NCI-H2227 (cell line): Measurements from ENCODE around the gene ORAI2.
"Not testable (repeated sequence)": the region's sequence is repeated elsewhere in the genome, so short reads cannot be mapped to it uniquely, and the experiment has no call there.

ENCODE experiments used
- DNase-seq: peaks from one replicate; lab custom pipeline; 2025; ENCODE audit not compliant: unreplicated experiment; lab: John Stamatoyannopoulos, UW

Gene ORAI2

DNA sequence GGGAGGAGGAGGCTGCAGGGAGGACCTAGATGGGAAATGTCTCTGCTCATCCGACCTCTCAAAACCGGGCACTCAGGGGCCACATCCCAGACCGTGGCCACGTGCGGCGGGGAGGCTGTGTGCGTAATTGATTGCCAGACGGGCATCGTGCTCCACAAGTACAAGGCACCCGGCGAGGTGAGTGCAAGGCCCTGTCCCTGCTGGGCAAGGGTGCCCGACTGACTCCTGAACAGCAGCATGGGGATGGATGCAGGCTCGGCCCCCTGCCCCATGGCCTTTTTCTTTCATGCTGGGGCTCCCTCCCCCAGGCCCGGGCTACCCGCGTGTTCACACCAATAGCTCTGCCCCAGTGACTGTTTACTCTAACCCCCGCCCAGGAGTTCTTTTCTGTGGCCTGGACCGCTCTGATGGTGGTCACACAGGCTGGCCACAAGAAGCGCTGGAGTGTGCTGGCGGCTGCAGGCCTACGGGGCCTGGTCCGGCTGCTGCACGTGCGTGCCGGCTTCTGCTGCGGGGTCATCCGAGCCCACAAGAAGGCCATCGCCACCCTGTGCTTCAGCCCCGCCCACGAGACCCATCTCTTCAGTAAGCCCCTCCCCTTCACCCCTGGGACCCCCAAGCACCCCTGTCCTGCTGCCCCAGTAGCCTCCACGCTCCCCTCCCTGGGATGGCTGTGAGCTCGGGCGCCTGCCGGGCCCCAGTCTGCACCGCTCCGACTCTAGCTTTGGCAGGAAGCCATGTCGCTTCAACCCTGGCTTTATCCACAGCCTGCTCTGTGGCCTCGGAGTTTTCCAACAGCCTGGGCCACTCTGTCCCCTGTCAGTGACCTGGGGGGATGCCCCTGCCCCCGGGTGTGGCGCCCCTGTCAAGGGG, 35.3 kb downstream of the ORAI2 start:
- no peak for DNase-seq

DNA sequence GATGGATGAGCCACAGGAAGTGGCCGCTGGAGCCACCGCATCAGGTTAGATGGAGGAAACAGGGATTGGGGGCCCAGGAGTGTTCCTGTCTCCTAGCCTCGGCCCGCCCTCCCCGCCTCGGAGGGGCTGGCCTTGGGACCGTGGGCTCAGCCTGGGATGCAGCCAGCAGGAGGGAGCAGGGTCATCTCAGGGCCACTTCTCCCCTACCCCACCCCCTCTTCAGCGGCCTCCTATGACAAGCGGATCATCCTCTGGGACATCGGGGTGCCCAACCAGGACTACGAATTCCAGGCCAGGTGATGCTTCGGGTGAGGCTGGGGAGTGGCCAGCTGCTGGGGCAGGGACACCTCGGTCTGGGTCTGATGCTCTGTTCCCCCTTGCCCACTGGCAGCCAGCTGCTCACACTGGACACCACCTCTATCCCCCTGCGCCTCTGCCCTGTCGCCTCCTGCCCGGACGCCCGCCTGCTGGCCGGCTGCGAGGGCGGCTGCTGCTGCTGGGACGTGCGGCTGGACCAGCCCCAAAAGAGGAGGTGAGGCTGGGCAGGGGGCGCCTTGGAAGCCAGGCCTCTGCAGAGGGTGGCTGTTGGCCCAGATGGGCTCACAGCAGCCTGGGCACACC, 36.1 kb downstream of the ORAI2 start:
- no peak for DNase-seq

DNA sequence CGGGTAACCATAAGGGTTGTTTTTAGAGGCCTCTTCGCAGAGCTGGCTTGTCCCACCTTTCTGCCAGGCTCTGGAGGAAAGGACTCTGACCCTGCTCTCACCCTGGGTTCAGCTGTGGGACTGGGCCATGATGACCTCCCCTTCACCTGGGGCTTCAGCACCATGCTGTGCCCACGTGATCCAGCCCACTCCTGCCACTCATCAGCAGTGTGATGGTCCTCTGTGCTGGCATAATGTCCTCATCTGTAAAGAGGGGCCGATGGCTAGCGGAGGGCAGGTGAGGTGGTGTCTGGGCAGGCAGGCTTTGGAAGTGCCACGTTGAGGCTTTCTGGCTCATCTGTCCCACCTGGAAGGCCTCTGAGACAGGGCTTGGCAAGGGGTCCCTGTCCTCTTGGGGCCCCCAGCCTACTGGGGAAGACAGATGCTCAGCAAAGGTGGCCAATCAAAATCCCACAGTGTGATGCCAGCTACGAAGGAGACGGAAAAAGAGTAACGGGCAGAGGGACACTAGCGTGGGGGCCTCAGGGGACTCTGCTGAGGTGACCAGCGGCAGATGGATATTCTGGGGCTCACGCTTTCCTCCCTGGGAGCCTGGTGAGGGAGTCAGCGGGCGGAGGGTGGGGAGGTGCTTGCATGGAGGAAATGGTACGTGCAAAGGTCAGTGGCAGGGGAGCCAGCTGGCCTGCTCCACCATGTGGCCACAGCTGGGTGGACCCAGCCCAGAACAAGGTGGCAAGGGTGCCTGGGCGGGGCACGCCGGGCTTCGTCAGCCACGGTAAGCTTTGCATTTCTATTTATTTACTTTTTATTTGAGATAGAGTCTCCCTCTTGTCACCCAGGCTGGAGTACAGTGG, 36.8 kb downstream of the ORAI2 start:
- no peak for DNase-seq

DNA sequence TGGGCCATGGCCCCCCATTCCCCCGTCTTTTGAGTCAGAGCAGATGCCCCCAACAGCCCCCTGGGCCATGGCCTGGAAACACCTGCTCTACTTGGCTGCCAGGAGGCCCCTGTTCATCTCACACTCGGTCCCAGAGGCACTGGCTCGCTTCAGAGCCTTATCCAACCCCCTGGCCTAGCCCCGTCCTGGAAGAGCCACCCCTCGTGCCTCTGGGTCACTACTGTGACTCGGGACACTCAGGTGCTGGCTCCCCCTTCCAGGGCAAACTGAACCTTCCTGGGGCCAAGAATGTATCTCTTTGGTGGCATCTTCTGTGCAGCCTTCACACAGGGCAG, 38.4 kb downstream of the ORAI2 start:
- no peak for DNase-seq

DNA sequence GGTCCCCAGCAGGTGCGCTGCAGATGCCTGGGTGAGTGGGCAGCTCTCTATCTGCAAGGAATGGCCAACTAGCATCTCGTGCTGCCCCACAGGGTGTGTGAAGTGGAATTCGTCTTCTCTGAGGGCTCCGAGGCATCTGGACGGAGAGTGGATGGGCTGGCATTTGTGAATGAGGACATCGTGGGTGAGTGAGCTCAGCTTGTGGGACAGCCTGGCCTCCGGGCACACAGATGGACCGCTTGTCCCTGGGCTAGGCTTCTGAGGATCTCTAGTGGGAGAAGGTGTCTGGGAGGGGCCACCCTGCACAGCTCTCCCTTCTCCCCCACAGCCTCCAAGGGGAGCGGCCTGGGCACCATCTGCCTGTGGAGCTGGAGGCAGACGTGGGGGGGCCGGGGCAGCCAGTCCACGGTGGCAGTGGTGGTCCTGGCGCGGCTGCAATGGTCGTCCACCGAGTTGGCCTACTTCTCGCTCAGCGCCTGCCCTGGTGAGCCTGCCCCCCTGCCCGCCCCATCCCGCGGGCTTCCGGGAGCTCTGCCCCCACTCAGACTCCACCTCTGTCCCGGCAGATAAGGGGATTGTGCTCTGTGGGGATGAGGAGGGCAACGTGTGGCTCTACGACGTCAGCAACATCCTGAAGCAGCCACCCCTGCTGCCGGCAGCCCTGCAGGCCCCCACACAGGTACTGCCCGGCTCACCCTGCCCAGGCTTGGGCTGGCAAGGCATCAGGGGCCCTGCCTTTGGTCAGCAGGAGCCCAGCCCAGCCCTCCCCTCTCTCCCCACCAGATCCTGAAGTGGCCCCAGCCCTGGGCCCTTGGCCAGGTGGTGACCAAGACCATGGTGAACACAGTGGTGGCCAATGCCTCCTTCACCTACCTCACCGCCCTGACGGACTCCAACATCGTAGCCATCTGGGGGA, 39.0 kb downstream of the ORAI2 start:
- no peak for DNase-seq

DNA sequence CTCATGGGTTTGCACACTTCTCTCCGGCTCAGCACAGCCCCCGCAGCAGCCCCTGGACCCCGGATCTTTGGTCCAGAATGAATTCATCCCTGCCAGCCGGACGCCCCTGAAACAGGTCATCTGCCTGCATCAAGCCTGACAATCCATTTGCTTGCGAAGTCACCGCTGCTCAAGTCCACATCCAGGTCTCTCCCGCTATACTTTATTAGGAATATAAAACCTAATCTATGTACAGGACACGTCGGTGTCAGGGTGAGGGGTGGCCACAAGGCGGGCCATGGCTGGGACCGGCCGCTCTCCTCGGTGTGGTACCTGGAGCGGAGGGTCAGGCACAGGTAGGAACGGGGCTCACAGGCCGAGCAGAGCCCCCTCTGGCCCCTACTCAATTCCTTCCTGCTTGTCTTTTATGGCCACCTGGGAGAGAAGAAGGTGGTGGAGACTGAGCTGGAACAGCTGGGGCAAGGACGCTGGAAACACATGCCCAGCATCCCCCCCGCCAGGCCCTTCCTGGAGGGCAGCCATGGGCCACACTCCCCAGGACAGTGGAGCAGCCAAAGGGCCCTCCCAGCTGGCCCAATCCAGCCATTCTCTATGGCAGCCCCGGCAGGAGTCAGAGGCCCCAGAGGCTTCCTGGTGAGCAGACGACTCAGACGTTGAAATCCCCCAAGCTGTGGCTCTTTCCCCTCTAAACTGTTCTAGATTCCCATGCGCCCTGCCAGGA, 40.1 kb downstream of the ORAI2 start:
- DNase-seq: no peak

DNA sequence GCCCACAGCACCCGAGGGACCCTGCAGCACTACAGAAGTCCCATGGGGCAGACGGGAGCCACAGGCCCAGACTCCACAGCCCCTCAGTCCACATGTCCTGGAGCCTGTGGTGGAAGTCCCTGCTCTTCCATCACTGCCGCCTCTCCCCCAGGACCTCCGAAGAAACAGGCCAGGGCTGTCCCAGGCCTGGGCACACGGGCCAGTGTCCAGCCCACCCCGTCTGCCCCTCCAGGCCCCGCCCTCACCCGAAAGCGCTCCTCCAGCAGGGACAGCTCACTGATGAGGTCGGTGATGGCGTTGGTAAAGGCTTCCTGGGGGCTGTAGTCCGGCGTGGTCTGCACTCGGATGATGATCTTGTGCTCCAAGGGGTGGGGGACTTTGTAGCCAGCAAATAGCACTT, 40.7 kb downstream of the ORAI2 start:
- DNase-seq: not testable (repeated sequence)

DNA sequence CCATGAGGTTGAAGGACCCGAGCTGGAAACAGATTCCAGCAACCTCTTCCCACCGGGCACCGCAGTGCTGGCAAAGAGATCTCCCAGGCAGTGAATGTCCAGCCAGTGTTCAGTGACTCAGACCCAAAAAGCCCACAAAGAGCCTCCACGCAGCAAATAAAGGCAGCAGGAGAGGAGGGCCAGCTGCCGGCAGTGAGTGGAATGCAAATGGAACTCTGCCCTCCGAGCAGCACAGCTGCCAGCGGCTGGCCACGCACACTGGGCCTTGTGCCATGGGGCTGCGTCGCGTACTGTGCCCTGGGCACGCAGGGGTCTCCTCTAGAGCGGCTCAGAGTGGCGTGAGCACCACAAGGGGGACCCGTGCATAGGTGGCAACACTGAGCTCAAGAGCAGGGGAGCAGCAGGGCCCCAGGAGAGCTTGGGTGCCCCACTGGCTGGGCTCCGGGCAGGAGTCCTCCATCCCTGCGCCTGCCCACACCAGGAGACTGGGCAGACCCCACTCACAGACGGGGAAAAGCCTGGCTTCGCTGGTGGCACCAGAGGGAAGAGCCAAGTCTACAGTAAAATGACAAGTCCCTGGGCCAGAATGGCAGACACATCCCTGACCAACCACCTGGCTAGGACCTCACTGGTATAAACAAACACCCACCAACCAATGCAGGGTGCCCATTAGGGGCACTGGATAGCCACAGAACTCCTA, 41.5 kb downstream of the ORAI2 start:
- DNase-seq: not testable (repeated sequence)

DNA sequence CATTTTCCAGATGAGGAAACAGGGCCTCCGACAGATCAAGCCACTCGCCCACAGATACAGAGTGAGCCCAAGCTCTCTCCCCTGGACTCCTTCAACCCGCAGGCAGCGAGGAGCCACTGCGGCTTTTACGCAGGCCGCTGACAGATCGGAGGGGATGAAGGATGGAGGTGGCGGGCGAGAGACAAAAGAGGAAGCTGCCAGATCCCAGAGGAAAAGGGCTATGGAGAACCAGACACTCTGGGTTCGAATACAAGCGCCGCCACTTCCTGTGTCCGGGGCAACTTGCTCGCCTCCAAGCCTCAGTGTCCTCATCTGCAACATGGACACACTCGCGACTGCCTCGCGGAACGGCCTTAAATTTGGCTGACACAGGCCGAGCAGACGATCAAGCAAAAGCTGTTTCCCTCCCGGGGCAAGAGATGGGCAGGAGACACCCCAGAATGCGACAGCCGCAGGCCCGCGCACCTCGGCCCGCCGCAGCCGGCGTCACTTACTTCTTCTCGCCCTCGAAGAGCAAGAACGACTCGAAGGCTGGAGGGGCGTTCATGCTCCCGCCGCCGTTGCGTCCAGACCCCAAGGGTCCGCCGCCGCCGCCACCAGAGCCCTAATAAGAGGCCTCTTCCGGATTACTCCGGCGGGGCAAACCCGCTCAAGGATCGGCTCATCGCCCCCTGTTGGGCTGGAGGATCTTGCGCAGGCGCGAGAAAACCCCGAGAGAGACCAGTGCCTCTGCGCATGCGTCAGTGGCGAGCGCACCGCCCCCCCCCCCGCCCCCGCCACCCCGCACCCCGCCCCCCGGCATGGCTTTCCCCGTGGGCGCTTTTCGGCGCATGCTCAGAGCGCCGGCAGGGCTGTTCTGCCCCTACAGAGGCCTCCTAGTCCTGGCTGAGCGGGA, 45.2 kb downstream of the ORAI2 start, which contains the start of gene POLR2J:
TSS of gene POLR2J (minus strand) at position 609 of the 895 bp plus-strand sequence. CDS start at position 547, 62 bp downstream.
- not testable (repeated sequence) for DNase-seq

DNA sequence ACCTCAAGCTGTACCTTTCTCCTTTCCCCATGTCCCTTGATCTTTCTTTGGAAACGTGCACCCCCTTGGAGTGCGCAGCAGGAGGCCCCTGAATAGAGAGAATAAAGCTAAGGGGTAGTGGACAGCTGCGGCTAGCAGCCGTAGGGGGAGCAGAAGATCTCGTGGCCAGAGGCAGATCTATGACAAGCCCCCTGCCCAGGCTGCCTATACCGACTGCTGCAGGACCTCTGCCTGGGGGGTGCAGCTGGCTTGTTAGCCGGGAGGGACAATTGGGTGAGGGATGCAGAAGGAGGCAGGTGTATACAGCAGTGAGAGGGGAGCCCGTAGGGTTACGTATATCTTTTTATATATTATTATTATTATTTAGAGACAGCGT, 45.8 kb downstream of the ORAI2 start:
- not testable (repeated sequence) for DNase-seq

DNA sequence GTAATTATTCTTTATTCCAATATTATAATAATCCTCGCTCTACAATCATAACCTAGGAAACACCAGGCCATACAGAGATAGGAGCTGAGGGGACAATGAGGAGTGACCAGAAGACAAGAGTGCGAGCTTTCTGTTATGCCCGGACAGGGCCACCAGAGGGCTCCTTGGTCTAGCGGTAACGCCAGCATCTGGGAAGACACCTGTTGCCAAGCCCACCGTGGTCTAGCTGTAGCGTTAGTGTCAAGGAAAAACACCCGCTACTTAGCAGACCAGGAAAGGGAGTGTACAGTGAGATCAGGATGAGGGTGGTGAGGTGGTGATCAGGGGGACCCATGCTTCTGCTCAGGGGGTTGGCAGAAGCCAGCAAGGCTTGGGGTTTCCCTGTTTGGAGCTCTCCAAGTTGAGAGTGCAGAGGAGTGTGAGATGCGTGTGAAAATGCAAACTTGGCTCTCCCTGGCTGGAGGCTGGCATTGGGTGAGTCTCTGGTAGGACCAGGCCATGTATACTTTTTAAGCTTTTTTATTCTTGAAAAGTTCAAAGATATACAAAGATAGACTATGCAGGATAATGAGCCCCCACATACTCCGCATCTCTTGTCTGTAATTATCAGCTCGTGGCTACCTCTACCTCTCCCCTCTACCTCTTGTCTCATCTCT, 46.7 kb downstream of the ORAI2 start:
- not testable (repeated sequence) for DNase-seq

DNA sequence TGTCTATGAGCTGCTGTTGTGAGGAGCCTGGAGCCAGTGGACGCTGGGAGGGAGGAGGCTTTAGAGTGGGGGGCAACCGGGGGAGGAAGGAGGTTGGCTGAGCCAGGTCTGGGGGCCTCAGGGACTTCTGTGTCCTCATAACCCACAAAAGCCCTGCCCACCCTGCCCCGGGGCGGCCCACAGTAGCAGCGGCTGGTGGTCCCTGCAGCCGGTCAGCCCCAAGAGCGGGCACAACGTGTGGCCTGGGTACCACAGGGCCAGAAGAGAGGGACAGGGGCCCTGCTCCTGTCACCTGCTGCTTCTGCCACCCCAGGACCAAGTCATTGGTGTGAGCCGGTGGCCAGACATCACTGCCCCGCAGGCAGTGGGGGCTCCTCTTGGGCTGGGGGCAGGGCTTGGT, 48.6 kb downstream of the ORAI2 start:
- not testable (repeated sequence) for DNase-seq

DNA sequence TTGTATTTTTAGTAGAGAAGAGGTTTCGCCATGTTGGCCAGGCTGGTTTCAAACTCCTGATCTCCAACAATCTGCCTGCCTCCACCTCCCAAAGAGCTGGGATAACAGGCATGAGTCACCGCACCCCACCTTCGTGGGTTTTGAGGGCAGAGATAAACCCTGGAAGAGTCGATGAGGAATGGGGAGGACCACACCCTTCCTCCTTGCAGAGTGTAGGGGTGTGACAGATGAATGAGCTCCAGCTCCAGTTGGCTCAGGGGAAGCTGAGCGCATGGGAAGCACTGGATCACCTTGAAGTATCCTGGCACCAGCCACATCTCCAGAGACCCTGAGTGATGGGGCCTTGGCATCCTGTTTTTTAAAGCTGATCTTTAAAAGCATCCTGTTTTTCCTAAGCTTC, 50.9 kb downstream of the ORAI2 start:
- DNase-seq: not testable (repeated sequence)

DNA sequence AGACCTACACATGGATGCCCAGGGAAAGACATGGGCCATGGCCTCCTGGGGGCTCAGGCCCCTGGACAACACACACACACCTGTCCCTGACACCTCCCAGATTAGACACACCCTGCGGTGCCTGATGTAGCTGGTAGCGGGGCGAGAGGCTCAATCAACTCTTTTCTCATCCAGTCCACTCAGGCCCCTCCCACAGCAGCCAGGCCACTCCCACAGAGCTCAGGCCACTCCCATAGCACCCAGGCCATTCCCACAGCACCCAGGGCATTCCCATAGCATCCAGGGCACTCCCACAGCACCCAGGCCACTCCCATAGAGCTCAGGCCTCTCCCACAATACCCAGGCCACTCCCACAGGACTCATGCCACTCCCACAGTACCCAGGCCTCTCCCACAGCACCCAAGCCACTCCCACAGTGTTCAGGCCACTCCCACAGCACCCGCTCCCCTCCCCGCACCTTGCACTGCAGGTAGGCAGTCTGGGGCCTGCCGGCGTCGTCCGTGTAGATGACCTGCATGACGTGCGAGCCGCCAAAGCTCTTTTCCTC, 57.2 kb downstream of the ORAI2 start:
- DNase-seq: not testable (repeated sequence)

DNA sequence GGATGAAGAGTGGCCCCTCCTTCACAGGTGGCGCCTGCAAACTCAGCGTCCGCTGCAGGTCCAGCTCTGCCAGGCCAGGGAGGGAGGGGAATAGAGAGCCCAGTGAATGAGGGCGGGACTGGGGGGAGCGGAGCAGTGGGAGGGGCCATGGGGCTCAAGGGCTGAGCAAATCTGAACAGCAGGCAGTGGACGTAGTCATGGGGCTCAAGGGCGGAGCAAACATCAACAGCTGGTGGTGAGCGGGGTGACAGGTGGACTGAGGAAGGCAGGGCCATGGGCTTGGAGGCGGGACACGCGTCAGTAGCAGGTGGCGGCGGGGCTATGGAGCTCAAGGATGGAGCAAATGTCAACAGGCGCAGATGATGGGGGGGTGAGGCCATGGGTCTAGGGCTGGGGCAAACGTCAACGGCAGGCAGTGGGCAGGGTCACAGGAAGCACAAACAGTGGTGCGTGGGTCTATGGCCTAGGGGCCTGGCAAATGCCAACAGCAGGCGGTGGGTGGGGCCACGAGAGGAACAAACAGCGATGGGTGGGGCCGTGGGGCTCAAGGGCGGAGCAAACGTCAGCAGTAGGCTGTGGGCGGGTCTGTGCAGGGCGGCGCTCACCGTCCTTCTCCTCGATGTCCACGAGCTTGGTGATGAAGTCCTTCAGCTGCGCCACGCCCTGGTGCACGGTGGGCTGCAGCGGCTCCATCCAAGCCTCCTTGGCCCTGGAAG, 60.0 kb downstream of the ORAI2 start:
- not testable (repeated sequence) for DNase-seq

DNA sequence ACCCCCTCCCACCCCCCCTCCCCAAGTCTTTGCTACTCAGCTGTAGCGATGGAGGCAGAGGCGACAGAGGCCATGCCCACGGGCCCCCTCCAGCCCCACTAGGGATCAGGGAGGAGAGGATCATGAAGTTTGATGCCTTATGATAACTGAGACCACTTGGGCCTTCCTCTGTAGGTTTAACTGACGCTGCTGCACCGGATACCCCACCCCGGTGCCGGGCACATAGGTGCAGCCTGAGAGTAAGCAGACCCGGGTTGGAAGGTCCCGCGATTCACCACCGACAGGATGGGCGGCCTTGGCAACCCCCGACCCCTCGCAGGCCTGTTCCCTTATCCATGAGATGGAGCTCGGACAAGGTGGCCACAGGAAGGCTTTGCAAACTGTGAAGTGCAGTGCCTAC, 60.7 kb downstream of the ORAI2 start:
- DNase-seq: not testable (repeated sequence)
